Stimulated activated CD8-positive, alpha-beta memory T cell treated with anti-CD3 and anti-CD28 coated beads, Interleukin-2, amount 100 ng/mL, for 1 hour (primary cell): Measurements from ENCODE around the gene SHROOM3.

Source experiments
- DNase-seq, 2 donors: peaks; one replicate each; pipeline ENCODE4 v3.0.0-alpha.2; 2020; ENCODE audit warnings: low read depth in 2 of 2

Gene SHROOM3

GRCh38 chr4:76494243-76494642 is 59.2 kb downstream of the SHROOM3 start:
- DNase-seq, result no peak

- no peak for DNase-seq
Observed at GRCh38 chr4:76494871-76495590, 60.0 kb downstream of the SHROOM3 start.

GRCh38 chr4:76498550-76498949 is 63.5 kb downstream of the SHROOM3 start:
- no peak for DNase-seq

GRCh38 chr4:76499461-76499860 is 64.4 kb downstream of the SHROOM3 start:
- DNase-seq, result no peak

- DNase-seq, result no peak
Observed at GRCh38 chr4:76502886-76503285, 67.9 kb downstream of the SHROOM3 start.

- DNase-seq, result no peak
Observed at GRCh38 chr4:76504613-76505465, 69.8 kb downstream of the SHROOM3 start.

- DNase-seq, result no peak
Observed at GRCh38 chr4:76511947-76512346, 76.9 kb downstream of the SHROOM3 start.

- no peak for DNase-seq
Observed at GRCh38 chr4:76513482-76513881, 78.5 kb downstream of the SHROOM3 start.

GRCh38 chr4:76514087-76514486 is 79.1 kb downstream of the SHROOM3 start:
- DNase-seq, result no peak

GRCh38 chr4:76515975-76516843 is 81.2 kb downstream of the SHROOM3 start:
- no peak for DNase-seq

GRCh38 chr4:76518241-76518640 is 83.2 kb downstream of the SHROOM3 start:
- DNase-seq, result no peak

- no peak for DNase-seq
Observed at GRCh38 chr4:76523593-76523992, 88.6 kb downstream of the SHROOM3 start.

- DNase-seq, result no peak
Observed at GRCh38 chr4:76525751-76526150, 90.7 kb downstream of the SHROOM3 start.

- no peak for DNase-seq
Observed at GRCh38 chr4:76526585-76526990, 91.6 kb downstream of the SHROOM3 start.

- DNase-seq, result no peak
Observed at GRCh38 chr4:76527666-76528065, 92.6 kb downstream of the SHROOM3 start.

- DNase-seq, result no peak
Observed at GRCh38 chr4:76531597-76531996, 96.6 kb downstream of the SHROOM3 start.

- no peak for DNase-seq
Observed at GRCh38 chr4:76532805-76533204, 97.8 kb downstream of the SHROOM3 start.

GRCh38 chr4:76533314-76533713 is 98.3 kb downstream of the SHROOM3 start:
- DNase-seq, result no peak

- no peak for DNase-seq
Observed at GRCh38 chr4:76535603-76536372, 100.8 kb downstream of the SHROOM3 start.

GRCh38 chr4:76536373-76536689 is 101.3 kb downstream of the SHROOM3 start:
- DNase-seq, result no peak

- no peak for DNase-seq
Observed at GRCh38 chr4:76538296-76538695, 103.3 kb downstream of the SHROOM3 start.

GRCh38 chr4:76539979-76540378 is 105.0 kb downstream of the SHROOM3 start:
- no peak for DNase-seq
